Tibial nerve (tissue), 4 donors: ENCODE measurements around the gene CMC4. TPM values are rescaled to one million over a fixed set of nuclear protein-coding genes. Genes with fewer than 3 reads are reported as not detected.

Experiments
- DNase-seq, 2 donors: peaks; one replicate each; pipeline ENCODE4 v3.0.0-alpha.2; 2019; ENCODE audit warnings: low spot score in 2 of 2
- H3K27ac ChIP-seq, 4 donors: fragments of 200-600 bp; sonication (generic) in 3 of 4; one replicate each; pipeline ENCODE4 v1.5.1; 2017 to 2019; ENCODE audit warnings: mild to moderate bottlenecking in 1 of 4
- H3K27me3 ChIP-seq, 2 donors: fragments of 200-600 bp; sonication (generic) in 1 of 2; one replicate each; pipeline versions ENCODE4 v1.5.1 to v1.6.0; 2017 to 2019
- H3K36me3 ChIP-seq, 3 donors: fragments of 200-600 bp; sonication (generic); one replicate each; pipeline ENCODE4 v1.5.1; 2018 to 2019
- H3K4me1 ChIP-seq, 4 donors: fragments of 200-600 bp; sonication (generic) in 3 of 4; one replicate each; pipeline ENCODE4 v1.5.1; 2017 to 2019
- H3K4me3 ChIP-seq, 4 donors: fragments of 200-600 bp; sonication (generic) in 3 of 4; one replicate each; pipeline ENCODE4 v1.5.1; 2017 to 2019; ENCODE audit warnings: mild to moderate bottlenecking in 1 of 4, moderate library complexity in 1 of 4
- H3K9me3 ChIP-seq, 4 donors: fragments of 200-600 bp; sonication (generic) in 3 of 4; one replicate each; pipeline ENCODE4 v1.5.1; 2017 to 2019
- CTCF ChIP-seq, 5 experiments: fragments of 200-600 bp in 3 of 5; fragments of 450-650 bp in 2 of 5; sonication (generic) in 3 of 5; IDR thresholded peaks; one replicate each; pipeline ENCODE4 v1.5.1; 2016 to 2019; ENCODE audit warnings: antibody characterized with exemption in 5 of 5, mild to moderate bottlenecking in 3 of 5, moderate library complexity in 2 of 5
- EP300 ChIP-seq, 2 donors: sonication (generic); formaldehyde crosslinking; IDR thresholded peaks; one replicate each; pipeline ENCODE4 v1.6.1; 2017; ENCODE audit warnings: antibody characterized with exemption in 2 of 2, mild to moderate bottlenecking in 1 of 2
- POLR2A ChIP-seq, 2 donors: fragments of 450-650 bp; IDR thresholded peaks; one replicate each; pipeline ENCODE4 v1.6.1; 2017; ENCODE audit warnings: antibody characterized with exemption in 2 of 2, mild to moderate bottlenecking in 2 of 2, moderate library complexity in 2 of 2
- WGBS, 2 donors: methylation state at CpG; one replicate each; pipeline ENCODE4 v1.1.5; 2018; 5-methylcytosine and 5-hydroxymethylcytosine counted together
- total RNA-seq, 4 donors: library from RNA; depleted of rRNA; stranded (reverse); fragments of >200 nt; gene quantifications; one replicate each; pipeline ENCODE4 v1.1.0, GENCODE V29; 2016

CMC4 gene, protein sequence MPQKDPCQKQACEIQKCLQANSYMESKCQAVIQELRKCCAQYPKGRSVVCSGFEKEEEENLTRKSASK
- 10 to 100 TPM; 22.2 to 27.0 (median 23.7) TPM for total RNA-seq

DNA sequence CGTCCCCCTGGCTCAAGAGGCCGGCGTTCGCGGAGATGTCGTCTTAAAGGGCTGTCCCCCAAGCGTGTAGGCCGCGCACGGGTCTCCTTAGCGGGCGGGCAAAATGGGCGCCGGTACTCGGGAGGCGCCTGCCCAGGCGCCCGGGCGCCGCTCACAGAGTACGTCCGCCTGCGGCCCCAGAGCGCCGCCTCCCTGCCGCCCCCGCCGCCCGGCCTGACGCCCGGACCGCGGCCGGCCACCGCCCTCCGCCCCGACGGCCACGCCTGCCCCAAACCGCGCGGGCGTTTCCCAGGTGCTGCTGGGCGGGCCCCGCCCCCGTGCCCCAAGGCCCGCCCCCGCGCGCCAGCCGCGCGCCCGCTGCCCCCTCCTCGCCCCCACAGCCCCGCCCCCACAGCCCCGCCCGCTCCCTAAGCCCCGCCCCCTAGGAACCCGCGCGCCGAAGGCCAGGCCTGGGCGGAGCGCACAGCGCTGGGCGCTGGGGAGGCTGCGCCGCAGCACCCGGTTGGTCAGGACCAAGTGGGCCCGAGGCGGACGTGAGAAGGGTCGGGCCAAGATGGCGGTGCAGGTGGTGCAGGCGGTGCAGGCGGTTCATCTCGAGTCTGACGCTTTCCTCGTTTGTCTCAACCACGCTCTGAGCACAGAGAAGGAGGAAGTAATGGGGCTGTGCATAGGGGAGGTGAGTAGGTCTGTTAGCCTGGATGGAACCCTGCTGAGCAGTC is at the start of gene CMC4, which contains the start of the genes BRCC3 and MTCP1:
CMC4 (minus strand) TSS at position 162 of the 719 bp plus-strand sequence. CDS start 7,113 bp downstream, outside the sequence.
BRCC3 (plus strand) TSS at position 534 of the 719 bp plus-strand sequence; CDS start at position 554, 20 bp downstream.
MTCP1 (minus strand) TSS at position 162 of the 719 bp plus-strand sequence. CDS start 5,126 bp downstream, outside the sequence.
- 0 to 45% methylated on average over 15 to 58 of the region's 81 CpGs for WGBS, 2 donors
- DNase-seq: peak; percentile 42
- TF ChIP-seq EP300 (IDR thresholded peaks at IDR 0.05) (peak in 1 of 2 donors; percentile 55), POLR2A (IDR thresholded peaks at IDR 0.05) (peak; percentile 34 to 45), CTCF (IDR thresholded peaks at IDR 0.05) (no peak)

DNA sequence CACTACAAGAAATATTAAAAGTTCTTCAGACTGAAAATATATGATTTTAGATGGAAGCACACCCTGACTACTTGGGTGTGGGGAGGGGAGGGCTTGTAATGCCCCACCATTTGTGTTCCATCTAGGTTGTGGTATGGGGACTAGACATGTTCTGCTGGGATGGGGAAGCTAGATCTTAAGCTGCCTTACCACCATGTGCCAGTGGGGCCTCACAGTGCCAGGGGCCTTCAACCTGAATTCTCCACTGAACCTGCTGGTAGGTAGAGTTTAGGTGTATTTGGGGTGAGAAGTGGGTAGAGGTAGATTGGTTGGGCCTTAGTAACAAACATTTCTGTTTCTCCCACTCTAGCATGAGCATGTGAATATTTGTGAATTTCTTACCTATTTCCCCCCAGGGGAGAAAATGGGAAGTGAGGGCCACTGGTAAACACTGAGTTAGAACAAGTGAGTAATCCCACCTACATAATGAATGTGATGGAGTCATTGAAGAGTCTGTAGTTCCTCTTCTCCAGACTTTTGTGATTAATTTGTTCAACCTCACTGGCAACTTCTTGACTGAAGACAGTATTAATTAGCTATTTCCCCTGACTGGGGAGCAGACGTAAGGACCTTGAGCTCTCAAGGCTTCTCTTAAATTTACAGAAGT is 44.4 kb upstream of the CMC4 start:
- no peaks in the 10 kb centered on the region for H3K27me3 ChIP-seq
- H3K4me1 ChIP-seq: no peaks in the 10 kb centered on the region
- DNase-seq: no peak
- peaks cover 0 to 30% (median 0%) of the 10 kb centered on the region in 3 donors for H3K36me3 ChIP-seq
- no peak overlapping the region for H3K4me3 ChIP-seq
- no peak for TF ChIP-seq CTCF (IDR thresholded peaks at IDR 0.05)
- no peak for TF ChIP-seq POLR2A (IDR thresholded peaks at IDR 0.05)
- TF ChIP-seq EP300 (IDR thresholded peaks at IDR 0.05): no peak
- WGBS, 2 donors: 86 to 88% methylated on average over 1 of the region's 1 CpG
- H3K9me3 ChIP-seq: no peaks in the 10 kb centered on the region
- H3K27ac ChIP-seq: no peak overlapping the region

More for the DNA sequence above, at the start of gene CMC4, which contains the start of the genes BRCC3 and MTCP1:
- Histone ChIP-seq H3K4me3 (peak within 1 kb of the TSS; percentile 53 to 72 (median 59)), H3K9me3 (no peaks in the 10 kb centered on the region), H3K4me1 (peaks cover 0 to 30% (median 4%) of the 10 kb centered on the region in 4 donors), H3K27me3 (no peaks in the 10 kb centered on the region), H3K36me3 (no peaks in the 10 kb centered on the region), H3K27ac (peak within 1 kb of the TSS; percentile 77 to 92 (median 86))

DNA sequence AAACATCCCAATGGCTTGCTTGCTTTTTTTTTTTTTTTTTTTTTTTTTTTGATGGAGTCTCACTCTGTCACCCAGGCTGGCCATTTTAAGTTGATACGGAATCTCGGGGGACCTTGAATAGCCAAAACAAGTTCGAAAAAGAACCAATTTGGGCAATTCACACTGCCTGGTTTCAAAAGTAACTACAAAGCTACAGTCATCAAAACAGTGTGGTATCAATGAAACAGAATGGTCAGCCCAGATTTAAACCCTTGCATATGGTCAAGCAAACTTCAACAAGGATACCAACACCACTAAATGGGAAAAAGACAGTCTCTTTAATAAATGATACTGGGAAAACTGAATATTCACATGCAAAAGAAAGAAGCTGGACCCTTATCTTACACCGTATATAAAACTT is 42.2 kb upstream of the CMC4 start:
- WGBS, 2 donors: 85 to 96% methylated on average over 4 of the region's 4 CpGs
- no peaks in the 10 kb centered on the region for H3K4me1 ChIP-seq
- no peaks in the 10 kb centered on the region for H3K9me3 ChIP-seq
- no peak overlapping the region for H3K4me3 ChIP-seq
- no peaks in the 10 kb centered on the region for H3K27me3 ChIP-seq
- no peak overlapping the region for H3K27ac ChIP-seq
- peaks cover 0 to 19% (median 0%) of the 10 kb centered on the region in 3 donors for H3K36me3 ChIP-seq
- TF ChIP-seq POLR2A (IDR thresholded peaks at IDR 0.05) (no peak), CTCF (IDR thresholded peaks at IDR 0.05) (no peak), EP300 (IDR thresholded peaks at IDR 0.05) (no peak)
- DNase-seq: no peak

GRCh38 chrX:155112171-155112570 is 41.2 kb upstream of the CMC4 start:
- WGBS, 2 donors: 83 to 94% methylated on average over 3 of the region's 3 CpGs

More at GRCh38 chrX:155112171-155112570, 41.2 kb upstream of the CMC4 start:
- TF ChIP-seq CTCF (IDR thresholded peaks at IDR 0.05) (no peak), POLR2A (IDR thresholded peaks at IDR 0.05) (no peak), EP300 (IDR thresholded peaks at IDR 0.05) (no peak)
- Histone ChIP-seq H3K4me1 (no peaks in the 10 kb centered on the region), H3K27ac (no peak overlapping the region), H3K9me3 (no peaks in the 10 kb centered on the region), H3K27me3 (no peaks in the 10 kb centered on the region), H3K36me3 (peaks cover 0 to 14% (median 0%) of the 10 kb centered on the region in 3 donors), H3K4me3 (no peak overlapping the region)
- no peak for DNase-seq
